K562 (cell line): ENCODE results near the gene DDIT3. TPM values are rescaled to one million over a fixed set of nuclear protein-coding genes. Genes with fewer than 3 reads are reported as not detected.

Experiments
- ATAC-seq: fragments of 200-7000 bp; cut with Tn5 transposase; 3 replicates; pipeline ENCODE4 v1.9.1; 2020; ENCODE audit warnings: moderate library complexity
- BruUV-seq: library from RNA; stranded (reverse); fragments of 400-500 nt; replicated peaks from 2 replicates; lab custom pipeline; 2021; lab: Mats Ljungman, UMichigan
- CTCF ChIA-PET: fragments of 300-600 bp; formaldehyde crosslinking; extraction: SDS; loops from one replicate; lab custom pipeline; 2021; ENCODE audit warnings: low intra/inter-chr PET ratio; lab: Yijun Ruan, JAX
- POLR2A ChIA-PET: fragments of 300-600, 350-650 bp; sonication (Branson Sonifier 250); formaldehyde crosslinking; extraction: SDS; loops from one replicate; lab custom pipeline; 2021; ENCODE audit warnings: antibody characterized with exemption, inconsistent platforms; lab: Yijun Ruan, JAX
- DNase-seq, 4 experiments: peaks; one replicate each; pipeline versions ENCODE4 v3.0.0 to v3.0.0-alpha.2; 2011 to 2018; ENCODE audit warnings: low spot score in 3 of 4, mixed read lengths in 3 of 4; ENCODE audit errors: extremely low read depth in 1 of 4
- FAIRE-seq: peaks from 2 replicates; lab custom pipeline; 2011; peaks lifted over from hg19 to GRCh38; lab: Jason Lieb, UNC
- H2AFZ ChIP-seq: 2 replicates; pipeline ENCODE4 v1.6.0; 2011; ENCODE audit warnings: low read depth, low read length, control low read depth, inconsistent platforms
- H3K27ac ChIP-seq: fragments of 200-600 bp; 3 replicates; pipeline ENCODE4 v1.8.0; 2011; ENCODE audit warnings: low read depth, mild to moderate bottlenecking, control low read depth, inconsistent platforms, low read length, moderate library complexity, mixed read lengths; ENCODE audit errors: extremely low read depth
- H3K27me3 ChIP-seq, 2 experiments: fragments of 300-600 bp in 1 of 2; 2 replicates in 1 of 2; 3 replicates in 1 of 2; pipeline versions ENCODE4 v1.6.0 to v1.8.0; 2011; ENCODE audit warnings: inconsistent platforms in 2 of 2, low read length in 2 of 2, mild to moderate bottlenecking in 1 of 2, mixed read lengths in 1 of 2, moderate library complexity in 1 of 2; ENCODE audit not compliant: control insufficient read depth in 2 of 2, insufficient read depth in 2 of 2
- H3K36me3 ChIP-seq: fragments of 300-600 bp; 3 replicates; pipeline ENCODE4 v1.8.0; 2011; ENCODE audit warnings: mild to moderate bottlenecking, low read length, inconsistent platforms; ENCODE audit not compliant: control insufficient read depth, insufficient read depth
- H3K4me1 ChIP-seq, 2 experiments: fragments of 200-600 bp in 1 of 2; replicated peaks in 1 of 2; 2 replicates in 1 of 2; 3 replicates in 1 of 2; pipeline versions ENCODE4 v1.5.1 to v1.8.0; 2011; ENCODE audit warnings: inconsistent platforms in 2 of 2, low read length in 2 of 2, mild to moderate bottlenecking in 1 of 2, mixed read lengths in 1 of 2, moderate library complexity in 1 of 2; ENCODE audit not compliant: control insufficient read depth in 2 of 2, insufficient read depth in 2 of 2
- H3K4me2 ChIP-seq: 2 replicates; pipeline ENCODE4 v1.6.1; 2011; ENCODE audit warnings: low read length, control low read depth, inconsistent platforms, mixed read lengths; ENCODE audit not compliant: insufficient read depth
- H3K4me3 ChIP-seq: fragments of 200-600 bp; sonication (generic), shearing (Covaris generic); 2 replicates; pipeline ENCODE4 v1.5.1; 2016; ENCODE audit warnings: control low read depth, inconsistent platforms
- H3K79me2 ChIP-seq: fragments of 200-600 bp; 3 replicates; pipeline ENCODE4 v1.8.0; 2011; ENCODE audit warnings: low read length, inconsistent platforms; ENCODE audit not compliant: control insufficient read depth, insufficient read depth
- H3K9ac ChIP-seq, 2 experiments: 2 replicates each; pipeline versions ENCODE4 v1.6.0 to v1.6.1; 2011; ENCODE audit warnings: low read depth in 2 of 2, low read length in 2 of 2, control low read depth in 1 of 2, inconsistent platforms in 1 of 2, mild to moderate bottlenecking in 1 of 2, mixed read lengths in 1 of 2; ENCODE audit not compliant: insufficient read depth in 1 of 2
- H3K9me1 ChIP-seq: one replicate; pipeline ENCODE4 v1.6.0; 2011; ENCODE audit warnings: inconsistent platforms, mild to moderate bottlenecking, low read length, moderate library complexity; ENCODE audit not compliant: control insufficient read depth, insufficient read depth
- H3K9me3 ChIP-seq: replicated peaks from 2 replicates; pipeline ENCODE4 v1.5.1; 2011; ENCODE audit warnings: low read depth, low read length, inconsistent platforms; ENCODE audit not compliant: control insufficient read depth, insufficient read depth
- H4K20me1 ChIP-seq: replicated peaks from 2 replicates; pipeline ENCODE4 v1.6.1; 2011; ENCODE audit warnings: low read length, inconsistent platforms, mixed read lengths; ENCODE audit not compliant: control insufficient read depth, insufficient read depth
- FOXP1 ChIP-seq: sonication (generic); formaldehyde crosslinking; IDR thresholded peaks from 2 replicates; pipeline ENCODE4 v1.8.0; 2022; ENCODE audit warnings: mild to moderate bottlenecking, missing genetic modification reagents
- GABPA ChIP-seq: fragments of 200-800 bp; sonication (Bioruptor generic); conservative IDR thresholded peaks from 2 replicates; pipeline ENCODE4 v1.6.1; 2016; ENCODE audit warnings: low read depth, missing genetic modification characterization, missing compliant biosample characterization
- GTF2E2 ChIP-seq: fragments of 200-800 bp; sonication (Bioruptor generic); IDR thresholded peaks from 2 replicates; pipeline ENCODE4 v1.6.1; 2016; ENCODE audit warnings: missing genetic modification characterization, missing compliant biosample characterization
- KDM1A ChIP-seq, 2 experiments: fragments of 450-650 bp; IDR thresholded peaks; 2 replicates each; pipeline ENCODE4 v1.6.1; 2016; ENCODE audit warnings: mild to moderate bottlenecking in 2 of 2
- MAX ChIP-seq: sonication (generic); formaldehyde crosslinking; IDR thresholded peaks from 2 replicates; pipeline ENCODE4 v1.9.0; 2022; ENCODE audit warnings: mild to moderate bottlenecking, missing genetic modification reagents
- TEAD4 ChIP-seq, 2 experiments: sonication (generic) in 1 of 2; formaldehyde crosslinking in 1 of 2; IDR thresholded peaks; 2 replicates each; pipeline versions ENCODE4 v1.6.1 to v1.8.0; 2012 to 2022; ENCODE audit warnings: borderline replicate concordance in 1 of 2, inconsistent platforms in 1 of 2, low read length in 1 of 2, mild to moderate bottlenecking in 1 of 2, missing genetic modification reagents in 1 of 2
- THRAP3 ChIP-seq: fragments of 450-650 bp; IDR thresholded peaks from 2 replicates; pipeline ENCODE4 v1.6.1; 2016; ENCODE audit warnings: mild to moderate bottlenecking, inconsistent platforms, borderline replicate concordance
- WGBS: fragments of 100-300 bp; shearing (Covaris generic); methylation state at CpG from one replicate; pipeline ENCODE4 v1.1.6; 2016; ENCODE audit warnings: low coverage, mixed read lengths; ENCODE audit not compliant: insufficient coverage; ENCODE audit errors: missing lambda C conversion rate; 5-methylcytosine and 5-hydroxymethylcytosine counted together
- in situ Hi-C: fragments of 300-500 bp; cut with MboI; formaldehyde crosslinking; loops from 4 replicates; pipeline ENCODE4 v1.15.0; 2018; ENCODE audit warnings: inconsistent platforms, mixed read lengths
- intact Hi-C: fragments of 100-400 bp; cut with micrococcal nuclease; formaldehyde crosslinking; loops from 2 replicates; pipeline ENCODE4 v1.14.2; 2022
- polyA plus RNA-seq, 8 experiments: library from polyadenylated mRNA; depleted of rRNA in 4 of 8; stranded (reverse) in 5 of 8; unstranded in 3 of 8; fragments of >200 nt; fragmentation: Nextera tagmentation in 2 of 8; fragmentation: Illumina TruSeq in 1 of 8; extraction: Ambion mirVana in 2 of 8; extraction: Trizol in 1 of 8; gene quantifications; 2 replicates each; pipeline versions ENCODE4 v1.2.1 to v1.2.3, GENCODE V29; 2011 to 2014; ENCODE audit warnings: inconsistent platforms in 1 of 8, missing spikeins in 1 of 8
- total RNA-seq, 7 experiments: library from RNA; depleted of rRNA in 6 of 7; stranded (reverse); fragments of >200 nt in 6 of 7; fragmentation: Illumina TruSeq in 2 of 7; extraction: Trizol in 2 of 7; gene quantifications; 2 replicates each; pipeline versions ENCODE4 v1.2.1 to v1.2.3, GENCODE V29; 2011 to 2021; ENCODE audit warnings: low replicate concordance in 1 of 7

DDIT3 gene
- total and polyA plus RNA-seq, 9 of the 15 experiments (the other 6 are each of a cell fraction or from before 2014, with no cell fraction given) = 59.1 to 272 (median 89.9) TPM

GRCh38 chr12:57481671-57482070, 38.6 kb downstream of the DDIT3 start:
- Histone ChIP-seq H3K4me2 (no peak overlapping the region), H3K27ac (no peak overlapping the region), H3K9me3 (no peaks in the 10 kb centered on the region), H3K27me3 (no peaks in the 10 kb centered on the region), H3K36me3 (no peaks in the 10 kb centered on the region), H3K79me2 (no peaks in the 10 kb centered on the region), H3K9ac (no peak overlapping the region), H4K20me1 (no peaks in the 10 kb centered on the region), H2AFZ (peak overlapping the region; percentile 37), H3K4me3 (no peak overlapping the region), H3K4me1 (peaks cover 25 to 27% of the 10 kb centered on the region in 2 experiments), H3K9me1 (no peaks in the 10 kb centered on the region)
- no TSS peak for BruUV-seq
- DNase-seq (no peak), ATAC-seq (no peak), FAIRE-seq (no peak)
- ChIA-PET POLR2A (interaction anchor here (0.9 to 2.7 kb wide), 4 partner anchors 10 to 36 kb away, joined by 3 to 10 read pairs (median 4); partner anchors contain the start of gene INHBE), CTCF (no interaction called here)
- 53% methylated on average over 1 of the region's 1 CpG for WGBS
- intact Hi-C loops (no loop called here), in situ Hi-C loops (no loop called here)
- TF ChIP-seq THRAP3 (no peak), GTF2E2 (no peak)

- 49% methylated on average over 5 of the region's 6 CpGs for WGBS
- H2AFZ ChIP-seq = peak within 1 kb of the TSS; percentile 93; the same call in 1 of the 2 replicates
- in situ Hi-C loops (no loop called here), intact Hi-C loops (no loop called here)
- H3K27ac ChIP-seq = peak within 1 kb of the TSS; percentile 61; the same call in 2 of the 3 replicates
- 0 out of 2 replicates have a peak within 1 kb of the TSS, but pooled peaks have one; percentile 51 for H3K4me2 ChIP-seq
- peak; percentile 22; the same call in 1 of the 2 replicates for TF ChIP-seq GABPA (tag)
- TF ChIP-seq TEAD4 (IDR thresholded peaks at IDR 0.05; ENCODE audit: low read length) = no peak
- no peak for TF ChIP-seq TEAD4 (CRISPR knock-in tag; IDR thresholded peaks at IDR 0.05; ENCODE audit: borderline replicate concordance)
- TF ChIP-seq KDM1A (IDR thresholded peaks at IDR 0.05) = no peak
- 0 out of 2 replicates have a peak, but pooled peaks have one; percentile 21 for TF ChIP-seq MAX (CRISPR knock-in tag)
- peak; percentile 47; the same call in 1 of the 2 replicates for TF ChIP-seq FOXP1 (CRISPR knock-in tag)
- CTCF ChIA-PET = no interaction called here
- ATAC-seq = no peak
- no peak for FAIRE-seq
- H3K36me3 ChIP-seq = no peaks in the 10 kb centered on the region
- no peaks in the 10 kb centered on the region for H3K27me3 ChIP-seq
- H3K9me1 ChIP-seq = no peaks in the 10 kb centered on the region
- no TSS peak for BruUV-seq
- H3K9ac ChIP-seq = no peak within 1 kb of the TSS; a peak in 1 of 4 replicates
- H3K9me3 ChIP-seq = no peaks in the 10 kb centered on the region
- H3K4me1 ChIP-seq = peaks cover 32 to 47% of the 10 kb centered on the region in 2 experiments
- H4K20me1 ChIP-seq = no peaks in the 10 kb centered on the region
- DNase-seq = no peak
- H3K4me3 ChIP-seq = no peak within 1 kb of the TSS
- H3K79me2 ChIP-seq = no peaks in the 10 kb centered on the region
- POLR2A ChIA-PET = interaction anchor here (0.6 to 2.1 kb wide), 4 partner anchors 10 to 455 kb away, joined by 3 to 6 read pairs (median 4); no protein-coding TSS in a partner anchor
Observed at GRCh38 chr12:57479376-57480115, 40.8 kb downstream of the DDIT3 start, which contains the start of gene ARHGAP9. Gene ARHGAP9, minus strand, starts transcription at chr12:57479866. Its CDS starts 460 bp downstream, at chr12:57479406.
